GM12875 (cell line): ENCODE data around the gene BTG2.

ENCODE experiments used
- H3K4me3 ChIP-seq: one replicate; pipeline ENCODE4 v1.5.1; 2011; ENCODE audit warnings: low read depth, low read length, control low read depth
- CTCF ChIP-seq: IDR thresholded peaks from 2 replicates; pipeline ENCODE4 v1.5.1; 2011; ENCODE audit warnings: low read depth, mild to moderate bottlenecking, control low read depth, inconsistent platforms, low read length, moderate library complexity, borderline replicate concordance; ENCODE audit not compliant: insufficient read depth

Gene BTG2

DNA sequence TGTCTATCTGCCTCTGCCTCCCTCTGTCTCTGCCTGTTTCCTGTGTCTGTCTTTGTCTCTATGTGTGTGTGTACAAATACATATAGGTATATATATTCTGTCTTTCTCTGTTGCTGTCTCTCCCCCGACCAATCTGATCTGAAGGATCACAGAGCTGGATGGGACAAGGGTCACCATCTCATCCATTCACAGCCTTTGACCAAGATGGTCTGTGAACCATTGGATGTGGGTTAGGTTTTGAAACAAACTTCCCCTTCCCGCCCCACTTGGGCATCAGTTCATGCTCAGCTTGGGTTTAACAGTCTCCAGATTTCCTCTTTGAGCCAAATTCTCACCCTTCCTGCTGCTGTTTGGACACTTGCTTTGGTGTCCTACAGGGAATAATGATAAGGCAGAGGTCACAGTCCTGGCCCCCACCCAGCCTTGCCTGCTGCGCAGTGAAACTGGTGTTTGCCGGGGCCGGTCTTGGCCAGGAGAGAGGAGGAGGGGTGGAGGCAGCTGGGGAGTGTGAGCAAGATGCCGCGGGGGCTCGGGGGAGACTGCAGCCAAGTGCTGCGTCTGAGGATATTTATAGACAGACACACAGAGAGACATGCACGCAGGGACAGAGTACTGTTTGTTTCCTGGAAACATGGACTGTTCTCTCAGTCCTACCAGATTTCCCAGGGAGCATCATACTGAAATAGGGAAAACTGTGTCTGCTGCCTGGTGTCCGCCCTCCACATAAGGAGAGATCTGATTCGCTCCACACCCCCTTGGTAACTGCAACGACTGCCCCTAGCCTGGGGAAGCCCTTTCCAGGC, 27.0 kb upstream of the BTG2 start:
- H3K4me3 ChIP-seq, result no peak overlapping the region
- TF ChIP-seq CTCF, result no peak

GRCh38 chr1:203278885-203279406, 26.4 kb upstream of the BTG2 start:
- H3K4me3 ChIP-seq, result no peak overlapping the region
- no peak for TF ChIP-seq CTCF

DNA sequence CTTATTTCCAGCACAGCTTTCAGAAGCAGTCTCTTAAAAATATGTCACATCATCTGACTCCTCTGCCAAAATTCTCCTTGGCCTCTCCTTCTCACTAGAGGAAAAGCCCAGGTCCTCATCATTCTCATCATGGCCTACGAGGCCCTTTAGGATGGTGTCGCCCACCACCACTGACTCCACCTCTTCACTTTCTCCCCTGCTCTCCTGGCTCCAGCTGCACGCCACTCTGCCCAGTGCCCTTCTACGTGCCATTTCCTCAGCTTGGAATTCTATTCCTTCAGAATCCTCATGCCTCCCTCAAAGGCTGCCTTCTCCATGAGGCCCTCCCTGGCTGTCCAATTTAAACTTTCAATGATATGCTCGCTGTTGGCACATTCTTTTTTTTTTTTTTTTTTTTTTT, 25.3 kb upstream of the BTG2 start:
- TF ChIP-seq CTCF, result no peak
- H3K4me3 ChIP-seq, result no peak overlapping the region

DNA sequence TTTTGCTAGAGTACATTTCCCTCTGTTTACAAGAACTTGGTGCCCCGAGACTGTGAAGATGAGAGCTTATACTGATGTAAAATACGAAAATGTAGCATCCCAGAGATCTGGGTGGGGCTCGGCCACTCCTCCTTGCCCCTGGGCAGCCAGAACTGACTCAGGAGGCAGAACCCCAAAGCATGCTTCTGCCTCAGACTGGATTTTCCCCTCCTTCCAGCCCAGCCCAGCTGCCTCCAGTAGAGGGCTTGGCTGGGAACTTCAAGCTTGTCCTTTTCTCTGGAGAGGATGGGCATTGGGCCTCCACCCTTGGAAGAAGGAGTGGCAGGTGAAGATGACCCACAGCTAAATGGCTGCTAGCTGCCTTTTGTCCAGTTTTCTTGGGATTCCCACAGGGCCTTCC, 24.3 kb upstream of the BTG2 start:
- TF ChIP-seq CTCF, result no peak

DNA sequence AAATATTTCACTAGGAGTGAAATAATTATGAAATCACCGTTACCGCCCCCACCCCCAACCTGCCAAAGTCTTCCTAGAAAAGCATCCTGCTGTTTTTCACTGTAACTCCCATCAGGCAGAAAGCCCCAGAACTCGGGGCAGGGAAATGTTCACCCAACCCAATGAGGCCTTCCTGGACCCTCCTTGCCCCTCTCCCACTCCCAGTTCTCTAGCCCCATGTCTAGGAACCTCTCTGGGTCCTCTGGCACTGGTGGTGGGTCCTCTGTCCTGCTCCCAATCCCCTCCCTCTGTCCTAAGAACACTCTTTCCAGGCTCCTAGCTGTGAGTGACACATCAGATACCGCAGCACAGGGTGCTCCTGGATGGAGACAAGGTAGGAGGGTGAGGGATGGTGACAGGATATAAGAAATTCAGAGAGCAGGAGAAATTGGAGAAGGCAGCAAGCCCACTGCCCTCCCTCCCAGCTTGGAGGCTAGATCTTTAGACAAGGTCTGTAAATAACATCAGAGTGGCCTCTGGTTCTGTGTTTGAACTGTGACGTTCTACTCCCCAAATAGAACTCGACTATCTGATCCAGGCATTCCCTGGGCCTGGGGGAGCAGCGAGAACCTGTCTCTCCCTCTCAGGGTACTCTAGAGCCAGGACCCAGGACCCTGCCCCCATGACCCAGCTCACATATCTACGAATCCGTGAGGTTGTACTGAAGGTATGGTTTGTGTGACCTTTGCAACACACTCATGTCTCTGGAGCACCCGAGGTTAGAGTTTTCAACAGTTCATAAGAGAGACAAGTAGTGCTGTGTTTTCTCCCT, 23.3 kb upstream of the BTG2 start:
- no peak overlapping the region for H3K4me3 ChIP-seq
- no peak for TF ChIP-seq CTCF

More for the DNA sequence above, 24.3 kb upstream of the BTG2 start:
- H3K4me3 ChIP-seq, result no peak overlapping the region

DNA sequence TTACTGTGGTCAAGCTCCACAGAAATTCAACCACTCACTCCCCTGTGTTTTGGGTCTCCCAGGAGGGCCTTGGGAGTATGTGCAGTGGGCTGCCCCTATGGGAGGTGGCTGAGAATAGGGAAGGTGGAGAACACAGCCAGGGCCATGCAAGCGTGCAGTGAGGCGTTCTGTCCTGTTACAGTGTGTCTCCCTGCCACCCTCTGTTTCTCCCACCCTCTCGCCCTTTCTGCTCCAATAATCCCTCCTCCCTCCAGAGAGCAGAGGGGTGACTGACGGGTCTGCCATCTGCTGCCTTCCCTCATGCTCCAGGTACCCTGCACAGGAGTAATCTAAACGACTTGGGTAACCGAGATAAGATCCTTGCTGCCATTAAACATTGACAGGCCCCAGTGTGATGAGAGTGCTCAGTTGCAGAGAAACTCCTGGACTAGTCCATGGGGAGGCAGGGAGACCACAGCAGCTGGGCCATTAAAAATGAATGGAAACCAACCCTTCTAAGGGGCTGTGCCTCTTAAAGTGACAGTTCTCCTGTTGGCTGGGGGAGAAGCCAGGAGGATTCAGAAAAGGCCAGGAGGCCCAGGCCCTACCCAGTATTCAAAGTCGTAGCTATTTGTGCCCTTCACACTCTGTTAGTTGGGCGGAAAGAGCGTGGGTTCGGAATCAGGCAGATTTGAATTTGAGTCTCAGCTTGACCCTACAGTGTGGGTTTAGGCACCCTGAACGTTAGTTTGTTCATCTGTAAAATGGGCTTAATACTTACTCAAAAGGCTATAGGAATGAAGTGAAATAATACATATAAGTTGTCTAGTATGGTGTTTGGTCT, 22.4 kb upstream of the BTG2 start:
- TF ChIP-seq CTCF, result no peak
- peak overlapping the region; percentile 1 for H3K4me3 ChIP-seq
